PFSK-1 (cell line): ENCODE data around the gene IDH3A.

Experiments used
- FOXP2 ChIP-seq: optimal IDR thresholded peaks from 2 replicates; pipeline ENCODE3; 2011; ENCODE audit warnings: borderline replicate concordance, control low read depth, inconsistent platforms; ENCODE audit not compliant: insufficient read depth; ENCODE audit errors: extremely low read length, extremely low read depth
- POLR2AphosphoS5 ChIP-seq: IDR thresholded peaks from 2 replicates; pipeline ENCODE4 v1.6.1; 2012; ENCODE audit warnings: low read depth, mild to moderate bottlenecking, control low read depth, low read length, moderate library complexity
- REST ChIP-seq, 2 experiments: IDR thresholded peaks; 2 replicates each; pipeline versions ENCODE4 v1.6.1 to v1.8.0; 2011 to 2012; ENCODE audit warnings: low read depth in 2 of 2, low read length in 2 of 2, control low read depth in 1 of 2, inconsistent platforms in 1 of 2, mild to moderate bottlenecking in 1 of 2, moderate library complexity in 1 of 2; ENCODE audit not compliant: insufficient read depth in 1 of 2
- SIN3A ChIP-seq: IDR thresholded peaks from 2 replicates; pipeline ENCODE4 v1.6.1; 2012; ENCODE audit warnings: mild to moderate bottlenecking, low read length, moderate library complexity, borderline replicate concordance; ENCODE audit not compliant: insufficient read depth
- TAF1 ChIP-seq: IDR thresholded peaks from 2 replicates; pipeline ENCODE4 v1.6.1; 2012; ENCODE audit warnings: low read length, control low read depth, borderline replicate concordance; ENCODE audit not compliant: insufficient read depth

- no peak for TF ChIP-seq SIN3A
- no peak for TF ChIP-seq POLR2AphosphoS5
- TF ChIP-seq REST (IDR thresholded peaks at IDR 0.05; ENCODE audit: insufficient read depth in 1 of 2, low read depth in 2 of 2, low read length in 2 of 2), result no peak
- TF ChIP-seq TAF1, result no peak
- no peak for TF ChIP-seq FOXP2
Measured at GRCh38 chr15:78157203-78157602, 8.0 kb downstream of the IDH3A start.
